B cell (primary cell): ENCODE results near the gene RPA3.

ENCODE experiments used
- EZH2 ChIP-seq: IDR thresholded peaks from 2 replicates; pipeline ENCODE4 v1.6.1; 2012; ENCODE audit warnings: borderline replicate concordance, low read depth, mild to moderate bottlenecking, moderate library complexity, low read length; ENCODE audit not compliant: insufficient read depth, poor library complexity, severe bottlenecking
- TF ChIP-seq, protein P1 (sequence below): fragments of 200-600 bp; IDR thresholded peaks from one replicate; pipeline ENCODE4 v1.8.0; 2022; ENCODE audit warnings: antibody characterized with exemption, mild to moderate bottlenecking

DNA sequence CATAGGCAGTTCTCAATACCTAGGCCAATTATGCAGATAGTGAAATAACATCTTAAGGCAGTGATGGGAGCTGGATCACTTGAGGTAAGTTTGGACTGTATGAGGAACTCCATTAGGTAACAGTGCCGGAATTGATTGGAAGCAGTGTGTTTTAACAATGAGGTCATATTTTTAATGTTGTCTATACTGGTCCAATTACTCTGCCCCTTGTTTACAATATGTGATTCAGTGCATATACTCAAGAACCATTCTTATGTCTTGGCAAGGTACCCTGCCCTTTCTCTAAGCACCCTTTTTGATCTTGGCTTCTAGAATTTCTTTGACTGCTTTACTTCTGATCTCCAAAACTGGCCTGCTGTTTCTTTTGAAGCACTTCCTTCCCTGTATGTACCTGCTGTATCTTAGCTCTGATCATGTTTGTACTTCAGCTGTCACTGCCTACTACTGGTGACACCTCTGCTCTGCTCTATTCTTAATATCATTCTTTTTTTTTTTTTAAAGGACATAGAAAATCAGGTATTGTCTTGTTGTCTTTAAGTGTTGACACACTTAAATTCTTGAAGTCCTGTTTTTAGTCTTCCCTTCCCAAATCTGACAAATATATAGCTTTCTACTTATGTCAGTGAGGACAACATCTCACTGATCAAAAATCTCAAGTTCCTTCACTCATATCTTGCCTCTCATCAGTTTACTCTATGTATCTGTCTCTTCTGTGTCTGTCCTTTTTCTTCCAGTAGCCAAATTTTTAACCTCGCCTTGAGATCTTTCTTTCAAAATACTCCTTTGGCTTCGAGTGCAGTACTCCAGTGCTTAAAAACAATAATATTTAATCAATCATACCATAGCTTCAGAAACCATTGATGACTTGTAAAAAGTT lies 46.4 kb upstream of the RPA3 start:
- TF ChIP-seq, protein P1, sequence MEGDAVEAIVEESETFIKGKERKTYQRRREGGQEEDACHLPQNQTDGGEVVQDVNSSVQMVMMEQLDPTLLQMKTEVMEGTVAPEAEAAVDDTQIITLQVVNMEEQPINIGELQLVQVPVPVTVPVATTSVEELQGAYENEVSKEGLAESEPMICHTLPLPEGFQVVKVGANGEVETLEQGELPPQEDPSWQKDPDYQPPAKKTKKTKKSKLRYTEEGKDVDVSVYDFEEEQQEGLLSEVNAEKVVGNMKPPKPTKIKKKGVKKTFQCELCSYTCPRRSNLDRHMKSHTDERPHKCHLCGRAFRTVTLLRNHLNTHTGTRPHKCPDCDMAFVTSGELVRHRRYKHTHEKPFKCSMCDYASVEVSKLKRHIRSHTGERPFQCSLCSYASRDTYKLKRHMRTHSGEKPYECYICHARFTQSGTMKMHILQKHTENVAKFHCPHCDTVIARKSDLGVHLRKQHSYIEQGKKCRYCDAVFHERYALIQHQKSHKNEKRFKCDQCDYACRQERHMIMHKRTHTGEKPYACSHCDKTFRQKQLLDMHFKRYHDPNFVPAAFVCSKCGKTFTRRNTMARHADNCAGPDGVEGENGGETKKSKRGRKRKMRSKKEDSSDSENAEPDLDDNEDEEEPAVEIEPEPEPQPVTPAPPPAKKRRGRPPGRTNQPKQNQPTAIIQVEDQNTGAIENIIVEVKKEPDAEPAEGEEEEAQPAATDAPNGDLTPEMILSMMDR: no peak
- TF ChIP-seq EZH2: no peak
